Measurements from ENCODE around the gene DYSF. TPM values are rescaled to one million over a fixed set of nuclear protein-coding genes. Genes with fewer than 3 reads are reported as not detected.

Gene DYSF
- polyA plus RNA-seq, 1 donor from 2014 or later: 0.04 TPM

- TF ChIP-seq REST (IDR thresholded peaks at IDR 0.05; ENCODE audit: borderline replicate concordance): no peak
These were observed 175.9 kb downstream of the DYSF start (continued) for GRCh38 chr2:71629273-71629672.

DNA sequence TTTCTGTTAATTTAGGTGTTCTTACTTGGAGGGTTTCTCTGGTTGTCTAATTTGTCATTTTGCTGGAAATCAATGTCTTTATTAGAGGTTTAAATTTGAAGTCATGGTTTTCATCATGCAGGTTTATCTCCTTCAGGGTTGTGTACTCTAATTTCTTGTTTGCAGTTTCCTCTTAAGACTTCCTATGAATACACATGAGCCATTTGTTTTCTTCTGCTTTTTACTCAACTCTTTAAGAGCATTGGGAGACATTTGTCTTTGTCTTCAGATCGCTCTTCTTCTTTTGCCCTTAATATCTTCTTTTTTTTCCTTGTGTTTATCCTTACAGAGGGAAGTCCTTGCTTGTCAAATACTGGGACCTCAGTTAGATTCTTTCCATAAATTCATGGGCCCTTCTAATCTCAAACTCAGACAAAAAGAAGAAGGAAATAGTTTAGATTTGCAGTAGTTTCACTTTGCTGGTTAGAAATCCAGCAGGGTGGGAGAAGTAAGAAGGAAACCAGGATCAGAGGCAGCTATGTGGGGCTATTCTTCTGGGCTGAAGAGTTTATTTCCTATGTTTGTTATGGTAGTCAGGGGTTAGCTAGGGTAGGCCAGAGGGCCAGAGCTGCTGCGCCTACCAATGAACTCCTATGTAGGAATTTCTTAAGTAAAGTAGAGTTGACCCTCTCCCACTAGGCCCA lies 176.6 kb downstream of the DYSF start:
- H3K4me3 ChIP-seq (ENCODE audit: low read length): no peak overlapping the region
- H3K79me2 ChIP-seq (replicated peaks; ENCODE audit: insufficient read depth, low read length): no peaks in the 10 kb centered on the region
- H3K4me2 ChIP-seq (ENCODE audit: low read length): no peak overlapping the region
- no peaks in the 10 kb centered on the region for H3F3A ChIP-seq (ENCODE audit: insufficient read depth, low read length, poor library complexity, severe bottlenecking)
- H3K27me3 ChIP-seq (ENCODE audit: insufficient read depth, low read depth, low read length): no peaks in the 10 kb centered on the region
- no peaks in the 10 kb centered on the region for H3K36me3 ChIP-seq (ENCODE audit: insufficient read depth, low read length)
- no peak overlapping the region for H2AFZ ChIP-seq (ENCODE audit: low read depth, low read length)
- H3K9me2 ChIP-seq (ENCODE audit: insufficient read depth, low read length): no peaks in the 10 kb centered on the region
- TF ChIP-seq REST (IDR thresholded peaks at IDR 0.05; ENCODE audit: borderline replicate concordance) (no peak), SMC3 (conservative IDR thresholded peaks at IDR 0.05; ENCODE audit: poor library complexity) (no peak), MXI1 (conservative IDR thresholded peaks at IDR 0.05; ENCODE audit: poor library complexity, severe bottlenecking) (no peak), EZH2 (IDR thresholded peaks at IDR 0.05; ENCODE audit: borderline replicate concordance, insufficient read depth, low read length, poor library complexity, severe bottlenecking) (no peak), TAF1 (IDR thresholded peaks at IDR 0.05; ENCODE audit: low read depth) (no peak), POLR2AphosphoS5 (IDR thresholded peaks at IDR 0.05) (no peak), RAD21 (conservative IDR thresholded peaks at IDR 0.05) (no peak), EP300 (conservative IDR thresholded peaks at IDR 0.05; ENCODE audit: poor library complexity, severe bottlenecking) (no peak)
- TF ChIP-seq, protein P1, sequence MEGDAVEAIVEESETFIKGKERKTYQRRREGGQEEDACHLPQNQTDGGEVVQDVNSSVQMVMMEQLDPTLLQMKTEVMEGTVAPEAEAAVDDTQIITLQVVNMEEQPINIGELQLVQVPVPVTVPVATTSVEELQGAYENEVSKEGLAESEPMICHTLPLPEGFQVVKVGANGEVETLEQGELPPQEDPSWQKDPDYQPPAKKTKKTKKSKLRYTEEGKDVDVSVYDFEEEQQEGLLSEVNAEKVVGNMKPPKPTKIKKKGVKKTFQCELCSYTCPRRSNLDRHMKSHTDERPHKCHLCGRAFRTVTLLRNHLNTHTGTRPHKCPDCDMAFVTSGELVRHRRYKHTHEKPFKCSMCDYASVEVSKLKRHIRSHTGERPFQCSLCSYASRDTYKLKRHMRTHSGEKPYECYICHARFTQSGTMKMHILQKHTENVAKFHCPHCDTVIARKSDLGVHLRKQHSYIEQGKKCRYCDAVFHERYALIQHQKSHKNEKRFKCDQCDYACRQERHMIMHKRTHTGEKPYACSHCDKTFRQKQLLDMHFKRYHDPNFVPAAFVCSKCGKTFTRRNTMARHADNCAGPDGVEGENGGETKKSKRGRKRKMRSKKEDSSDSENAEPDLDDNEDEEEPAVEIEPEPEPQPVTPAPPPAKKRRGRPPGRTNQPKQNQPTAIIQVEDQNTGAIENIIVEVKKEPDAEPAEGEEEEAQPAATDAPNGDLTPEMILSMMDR (IDR thresholded peaks at IDR 0.05; ENCODE audit: poor library complexity, severe bottlenecking): no peak
- H3K9ac ChIP-seq (ENCODE audit: low read length): no peak overlapping the region
- H3K9me3 ChIP-seq (ENCODE audit: low read length): no peaks in the 10 kb centered on the region
- no peak overlapping the region for H3K27ac ChIP-seq (ENCODE audit: low read length)
- no peaks in the 10 kb centered on the region for H4K20me1 ChIP-seq (ENCODE audit: insufficient read depth)

All from neural cell (in vitro differentiated cells).